HEK293 (cell line): ENCODE results near the gene SKI.

Experiments used
- CTCF ChIA-PET: fragments of 350-600 bp; formaldehyde crosslinking; extraction: SDS; loops from one replicate; lab custom pipeline; 2021; ENCODE audit warnings: antibody characterized with exemption; lab: Yijun Ruan, JAX
- POLR2A ChIA-PET: fragments of 300-600 bp; formaldehyde crosslinking; extraction: SDS; loops from one replicate; lab custom pipeline; 2020; ENCODE audit warnings: antibody characterized with exemption, inconsistent platforms; lab: Yijun Ruan, JAX
- H3K27ac ChIP-seq: fragments of 200-500 bp; sonication (Bioruptor generic); 2 replicates; pipeline ENCODE4 v1.5.1; 2014; ENCODE audit warnings: low read depth, low read length, control low read depth, inconsistent platforms; ENCODE audit errors: extremely low read depth
- H3K36me3 ChIP-seq, 2 experiments: fragments of 200-500 bp in 1 of 2; sonication (Bioruptor generic) in 1 of 2; 1 replicate in 1 of 2; 2 replicates in 1 of 2; pipeline ENCODE4 v1.5.1; 2014 to 2017; ENCODE audit warnings: inconsistent platforms in 2 of 2, low read length in 2 of 2; ENCODE audit not compliant: control insufficient read depth in 2 of 2, insufficient read depth in 1 of 2
- H3K4me1 ChIP-seq: fragments of 200-500 bp; sonication (Bioruptor generic); 2 replicates; pipeline ENCODE4 v1.5.1; 2014; ENCODE audit warnings: mild to moderate bottlenecking, low read length, inconsistent platforms; ENCODE audit not compliant: control insufficient read depth, insufficient read depth
- H3K4me3 ChIP-seq: 2 replicates; pipeline ENCODE4 v1.5.1; 2011; ENCODE audit warnings: low read depth, mild to moderate bottlenecking, control low read depth, low read length, moderate library complexity
- H3K9me3 ChIP-seq: fragments of 200-500 bp; sonication (Bioruptor generic); 2 replicates; pipeline ENCODE4 v1.5.1; 2014; ENCODE audit warnings: low read depth, low read length, inconsistent platforms; ENCODE audit not compliant: control insufficient read depth, insufficient read depth
- GLI2 ChIP-seq: fragments of 450-650 bp; formaldehyde crosslinking; IDR thresholded peaks from 2 replicates; pipeline ENCODE4; 2017; ENCODE audit warnings: missing biosample characterization, missing genetic modification characterization, low read depth, borderline replicate concordance
- YY2 ChIP-seq: fragments of 450-650 bp; formaldehyde crosslinking; IDR thresholded peaks from 2 replicates; pipeline ENCODE4 v1.5.1; 2016; ENCODE audit warnings: missing biosample characterization, missing genetic modification characterization
- ZFHX2 ChIP-seq: fragments of 450-650 bp; formaldehyde crosslinking; conservative IDR thresholded peaks from 2 replicates; pipeline ENCODE4 v1.5.1; 2016; ENCODE audit warnings: missing biosample characterization, missing genetic modification characterization
- ZFP69B ChIP-seq: fragments of 450-650 bp; formaldehyde crosslinking; IDR thresholded peaks from 2 replicates; pipeline ENCODE4 v1.5.1; 2016; ENCODE audit warnings: missing biosample characterization, missing genetic modification characterization
- ZIC2 ChIP-seq: fragments of 450-650 bp; formaldehyde crosslinking; IDR thresholded peaks from 2 replicates; pipeline ENCODE4 v1.5.1; 2016; ENCODE audit warnings: missing biosample characterization, missing genetic modification characterization
- ZNF211 ChIP-seq: fragments of 450-650 bp; formaldehyde crosslinking; IDR thresholded peaks from 2 replicates; pipeline ENCODE4 v1.5.1; 2016; ENCODE audit warnings: low read depth, missing biosample characterization, missing genetic modification characterization
- ZNF341 ChIP-seq: fragments of 450-650 bp; formaldehyde crosslinking; IDR thresholded peaks from 2 replicates; pipeline ENCODE4; 2016; ENCODE audit warnings: low read depth, missing biosample characterization, missing genetic modification characterization
- ZNF416 ChIP-seq: fragments of 450-650 bp; formaldehyde crosslinking; IDR thresholded peaks from 2 replicates; pipeline ENCODE4 v1.5.1; 2016; ENCODE audit warnings: missing biosample characterization, missing genetic modification characterization
- ZNF626 ChIP-seq: fragments of 450-650 bp; sonication (Bioruptor Pico); formaldehyde crosslinking; IDR thresholded peaks from 2 replicates; pipeline ENCODE4 v1.5.1; 2018; ENCODE audit warnings: missing biosample characterization, missing genetic modification characterization, inconsistent platforms
- TF ChIP-seq, protein P1 (sequence below): fragments of 450-650 bp; formaldehyde crosslinking; IDR thresholded peaks from 2 replicates; pipeline ENCODE4 v1.5.1; 2017; ENCODE audit warnings: missing biosample characterization, missing genetic modification characterization
- TF ChIP-seq, protein P2 (sequence below): fragments of 450-650 bp; formaldehyde crosslinking; IDR thresholded peaks from 2 replicates; pipeline ENCODE4 v1.5.1; 2016; ENCODE audit warnings: missing biosample characterization, missing genetic modification characterization
- TF ChIP-seq, protein P3 (sequence below): fragments of 450-650 bp; formaldehyde crosslinking; IDR thresholded peaks from 2 replicates; pipeline ENCODE4 v1.5.1; 2016; ENCODE audit warnings: missing biosample characterization, missing genetic modification characterization

SKI gene

DNA sequence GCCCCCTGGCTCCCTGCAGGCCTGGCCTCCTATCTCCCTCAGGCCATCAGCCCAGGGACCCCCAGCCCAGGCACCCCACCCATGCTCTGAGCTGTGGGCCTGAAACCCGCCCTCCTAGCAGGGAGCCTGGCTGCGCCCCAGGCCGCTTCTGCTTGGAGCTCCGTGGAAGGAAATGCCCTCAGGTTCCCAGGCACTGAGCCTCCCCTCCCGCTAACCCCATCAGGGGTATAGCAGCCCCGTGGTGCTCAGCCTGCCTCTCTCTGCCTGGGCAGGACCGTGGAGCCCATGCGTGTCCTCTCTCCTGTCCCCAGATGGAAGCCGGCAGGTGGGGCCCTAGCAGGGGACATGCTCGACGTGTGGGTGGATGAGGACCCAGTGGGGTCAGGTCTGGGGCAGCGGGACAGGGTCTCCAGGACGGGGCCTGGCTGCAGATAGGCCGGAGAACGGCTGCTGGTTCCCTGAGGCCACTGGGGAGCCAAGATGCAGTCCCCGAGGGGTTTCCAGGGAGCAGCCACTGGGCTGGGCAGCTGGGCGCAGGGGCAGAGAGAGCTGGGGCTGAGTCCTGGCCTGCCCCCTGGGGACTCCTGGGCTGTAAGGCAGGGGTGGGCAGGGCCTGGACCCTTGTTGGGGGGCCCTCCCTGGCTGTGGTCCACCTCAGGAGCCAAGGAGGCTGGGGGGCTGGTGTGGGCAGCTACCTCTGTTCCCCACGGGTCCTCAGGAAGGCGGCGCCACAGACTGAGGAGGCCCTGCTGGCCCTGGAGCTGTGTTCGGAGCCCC is 87.7 kb downstream of the SKI start (continued):
- TF ChIP-seq YY2 (no peak), ZFP69B (tag by site-specific recombination) (no peak)
- TF ChIP-seq, protein P1, sequence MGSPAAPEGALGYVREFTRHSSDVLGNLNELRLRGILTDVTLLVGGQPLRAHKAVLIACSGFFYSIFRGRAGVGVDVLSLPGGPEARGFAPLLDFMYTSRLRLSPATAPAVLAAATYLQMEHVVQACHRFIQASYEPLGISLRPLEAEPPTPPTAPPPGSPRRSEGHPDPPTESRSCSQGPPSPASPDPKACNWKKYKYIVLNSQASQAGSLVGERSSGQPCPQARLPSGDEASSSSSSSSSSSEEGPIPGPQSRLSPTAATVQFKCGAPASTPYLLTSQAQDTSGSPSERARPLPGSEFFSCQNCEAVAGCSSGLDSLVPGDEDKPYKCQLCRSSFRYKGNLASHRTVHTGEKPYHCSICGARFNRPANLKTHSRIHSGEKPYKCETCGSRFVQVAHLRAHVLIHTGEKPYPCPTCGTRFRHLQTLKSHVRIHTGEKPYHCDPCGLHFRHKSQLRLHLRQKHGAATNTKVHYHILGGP (tag by site-specific recombination), result no peak

DNA sequence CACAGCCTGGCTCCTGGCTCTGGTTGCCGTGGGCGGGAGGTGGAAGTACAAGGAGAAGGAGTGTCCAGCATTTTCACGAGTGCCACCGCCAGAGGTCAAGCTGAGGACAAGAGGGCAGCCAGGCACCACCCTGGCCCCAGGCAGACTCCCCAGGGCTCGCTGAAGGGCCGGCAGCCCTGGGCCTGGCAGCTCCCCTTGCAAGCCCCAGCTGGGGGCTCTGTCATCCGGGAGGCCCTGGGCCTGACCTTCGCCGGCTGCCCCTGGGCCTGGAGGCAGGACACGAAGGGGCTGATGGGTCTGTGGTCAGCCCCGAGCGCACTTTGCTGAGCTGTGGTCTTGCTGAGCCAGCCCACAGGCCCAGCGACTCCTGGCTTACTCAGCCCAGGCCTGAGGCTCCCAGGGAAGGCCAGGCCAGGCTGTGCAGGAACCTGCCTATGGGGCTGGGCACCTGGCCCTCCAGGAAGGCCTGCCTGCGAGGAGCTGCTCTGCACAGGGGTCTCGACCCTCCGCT is 88.4 kb downstream of the SKI start:
- Histone ChIP-seq H3K4me1 (peaks cover 6% of the 10 kb centered on the region), H3K27ac (no peak overlapping the region), H3K9me3 (no peaks in the 10 kb centered on the region), H3K36me3 (no peaks in the 10 kb centered on the region), H3K4me3 (no peak overlapping the region)
- TF ChIP-seq, protein P2, sequence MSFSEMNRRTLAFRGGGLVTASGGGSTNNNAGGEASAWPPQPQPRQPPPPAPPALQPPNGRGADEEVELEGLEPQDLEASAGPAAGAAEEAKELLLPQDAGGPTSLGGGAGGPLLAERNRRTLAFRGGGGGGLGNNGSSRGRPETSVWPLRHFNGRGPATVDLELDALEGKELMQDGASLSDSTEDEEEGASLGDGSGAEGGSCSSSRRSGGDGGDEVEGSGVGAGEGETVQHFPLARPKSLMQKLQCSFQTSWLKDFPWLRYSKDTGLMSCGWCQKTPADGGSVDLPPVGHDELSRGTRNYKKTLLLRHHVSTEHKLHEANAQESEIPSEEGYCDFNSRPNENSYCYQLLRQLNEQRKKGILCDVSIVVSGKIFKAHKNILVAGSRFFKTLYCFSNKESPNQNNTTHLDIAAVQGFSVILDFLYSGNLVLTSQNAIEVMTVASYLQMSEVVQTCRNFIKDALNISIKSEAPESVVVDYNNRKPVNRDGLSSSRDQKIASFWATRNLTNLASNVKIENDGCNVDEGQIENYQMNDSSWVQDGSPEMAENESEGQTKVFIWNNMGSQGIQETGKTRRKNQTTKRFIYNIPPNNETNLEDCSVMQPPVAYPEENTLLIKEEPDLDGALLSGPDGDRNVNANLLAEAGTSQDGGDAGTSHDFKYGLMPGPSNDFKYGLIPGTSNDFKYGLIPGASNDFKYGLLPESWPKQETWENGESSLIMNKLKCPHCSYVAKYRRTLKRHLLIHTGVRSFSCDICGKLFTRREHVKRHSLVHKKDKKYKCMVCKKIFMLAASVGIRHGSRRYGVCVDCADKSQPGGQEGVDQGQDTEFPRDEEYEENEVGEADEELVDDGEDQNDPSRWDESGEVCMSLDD (tag by site-specific recombination), result no peak
- TF ChIP-seq ZNF341 (tag by site-specific recombination) (0 out of 2 replicates have a peak, but pooled peaks have one; percentile 20), ZNF211 (tag by site-specific recombination) (no peak)
- ChIA-PET POLR2A (interaction anchor here (1.3 to 1.9 kb wide), 3 partner anchors 89 to 112 kb away, joined by 3 to 8 read pairs (median 3); no protein-coding TSS in a partner anchor), CTCF (interaction anchor here (0.7 to 3.1 kb wide), 5 partner anchors 10 to 232 kb away, joined by 3 to 12 read pairs (median 3); no protein-coding TSS in a partner anchor)

DNA sequence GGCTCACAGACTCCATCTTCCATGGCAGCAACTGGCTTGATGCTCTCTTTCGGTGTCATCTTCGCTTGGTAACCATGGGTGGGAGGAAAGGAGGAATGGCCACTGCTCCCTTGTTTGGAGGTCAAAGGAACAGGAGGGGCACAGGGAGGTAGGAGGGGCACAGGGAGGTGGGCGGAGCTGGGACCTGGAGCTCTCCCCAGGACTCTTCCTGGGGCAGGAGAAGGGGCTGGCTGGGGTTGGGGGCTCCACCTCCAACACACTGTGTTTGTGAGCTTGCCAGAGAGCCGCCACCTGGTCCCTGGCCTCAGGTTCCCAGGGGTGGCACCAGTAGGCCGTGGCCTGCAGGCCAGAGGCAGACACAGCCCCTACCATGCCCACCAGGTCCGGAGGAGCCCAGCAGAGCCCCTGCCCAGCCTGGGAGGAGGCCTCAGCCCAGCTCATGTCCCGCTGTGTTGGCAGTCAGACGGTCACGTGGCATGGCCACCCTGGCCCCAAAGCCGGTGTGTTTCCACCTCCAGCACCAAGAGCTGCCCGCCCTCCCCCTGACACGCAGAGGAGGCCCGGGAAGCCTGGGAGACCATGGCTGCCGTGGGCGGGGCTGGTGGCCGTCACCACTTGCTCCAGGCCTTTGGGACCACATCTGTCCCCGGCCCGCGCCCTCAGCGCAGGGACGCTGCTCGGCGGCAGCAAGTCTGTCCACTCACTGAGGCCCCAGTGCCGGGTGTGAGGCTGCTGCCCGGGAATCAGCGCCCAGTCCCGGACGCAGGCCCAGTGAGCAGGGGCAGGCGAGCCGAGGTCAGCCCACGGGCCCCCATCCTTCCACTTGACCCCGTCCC is 89.3 kb downstream of the SKI start:
- no peak overlapping the region for H3K27ac ChIP-seq
- POLR2A ChIA-PET, result interaction anchor here (1.4 kb wide), 1 partner anchor 90 kb away, joined by 3 read pairs; no protein-coding TSS in a partner anchor
- H3K4me3 ChIP-seq, result no peak overlapping the region
- peak; percentile 30 for TF ChIP-seq ZFHX2 (tag by site-specific recombination)
- TF ChIP-seq ZNF626, result no peak
- TF ChIP-seq, all 188 proteins: peak for 1
- H3K36me3 ChIP-seq, result no peaks in the 10 kb centered on the region
- H3K9me3 ChIP-seq, result no peaks in the 10 kb centered on the region
- peaks cover 3% of the 10 kb centered on the region for H3K4me1 ChIP-seq
- CTCF ChIA-PET, result interaction anchor here (3.1 kb wide), 1 partner anchor 64 kb away, joined by 12 read pairs; no protein-coding TSS in a partner anchor

DNA sequence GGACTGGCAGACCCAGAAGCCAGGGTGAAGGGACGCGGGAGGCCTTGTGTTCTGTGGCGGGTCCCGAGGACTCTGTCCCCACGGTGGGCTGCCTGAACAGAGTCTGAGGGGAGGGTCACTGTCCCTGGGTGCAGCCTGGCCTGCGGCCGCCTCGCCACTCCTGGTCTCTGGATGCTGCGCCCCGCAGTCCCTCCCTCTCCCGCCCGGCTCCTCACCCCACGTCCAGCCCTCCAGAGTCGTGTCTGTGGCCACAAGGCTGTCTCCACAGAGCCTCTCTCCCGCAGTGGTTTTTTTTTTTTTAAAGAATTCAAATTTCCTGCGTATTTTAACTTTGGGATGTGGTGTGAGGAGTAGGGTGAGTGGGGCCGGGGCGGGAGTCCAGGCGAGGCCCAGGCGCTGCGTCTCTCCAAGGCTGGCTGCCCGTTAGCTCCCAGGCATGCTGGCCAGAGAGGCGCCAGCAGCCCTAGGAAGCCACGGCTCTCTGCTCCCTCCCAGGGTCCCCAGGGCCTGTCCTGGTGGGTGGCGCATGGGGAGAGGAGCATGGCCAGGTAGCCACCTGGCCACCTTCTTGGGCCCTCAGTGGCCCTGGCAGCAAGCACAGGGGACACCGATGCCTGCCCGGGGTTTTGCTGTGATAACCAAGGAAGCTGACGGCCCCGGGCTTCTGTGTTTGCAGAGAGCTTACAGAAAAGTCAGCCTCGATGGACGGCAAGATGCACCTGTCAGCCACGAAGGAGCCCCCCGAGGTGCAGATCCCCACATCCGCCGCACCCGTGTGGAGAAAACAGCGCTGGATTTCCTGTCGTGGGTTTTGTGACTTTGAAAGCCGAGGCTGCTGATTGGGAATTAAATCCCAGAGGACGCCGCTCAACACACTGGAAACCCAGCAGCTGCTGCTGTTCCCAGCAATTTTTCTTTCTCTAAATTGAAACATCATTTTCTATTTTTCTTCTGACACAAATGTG is 90.5 kb downstream of the SKI start:
- no peak overlapping the region for H3K27ac ChIP-seq
- no peaks in the 10 kb centered on the region for H3K9me3 ChIP-seq
- no peak overlapping the region for H3K4me3 ChIP-seq
- POLR2A ChIA-PET, result no interaction called here
- CTCF ChIA-PET, result no interaction called here
- no peak for TF ChIP-seq GLI2 (tag by site-specific recombination)
- no peak for TF ChIP-seq ZNF416 (tag by site-specific recombination)
- TF ChIP-seq ZIC2 (tag by site-specific recombination), result 0 out of 2 replicates have a peak, but pooled peaks have one; percentile 10
- TF ChIP-seq, protein P3, sequence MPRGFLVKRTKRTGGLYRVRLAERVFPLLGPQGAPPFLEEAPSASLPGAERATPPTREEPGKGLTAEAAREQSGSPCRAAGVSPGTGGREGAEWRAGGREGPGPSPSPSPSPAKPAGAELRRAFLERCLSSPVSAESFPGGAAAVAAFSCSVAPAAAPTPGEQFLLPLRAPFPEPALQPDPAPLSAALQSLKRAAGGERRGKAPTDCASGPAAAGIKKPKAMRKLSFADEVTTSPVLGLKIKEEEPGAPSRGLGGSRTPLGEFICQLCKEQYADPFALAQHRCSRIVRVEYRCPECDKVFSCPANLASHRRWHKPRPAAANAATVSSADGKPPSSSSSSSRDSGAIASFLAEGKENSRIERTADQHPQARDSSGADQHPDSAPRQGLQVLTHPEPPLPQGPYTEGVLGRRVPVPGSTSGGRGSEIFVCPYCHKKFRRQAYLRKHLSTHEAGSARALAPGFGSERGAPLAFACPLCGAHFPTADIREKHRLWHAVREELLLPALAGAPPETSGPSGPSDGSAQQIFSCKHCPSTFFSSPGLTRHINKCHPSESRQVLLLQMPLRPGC (tag by site-specific recombination), result no peak
- peaks cover 3% of the 10 kb centered on the region for H3K4me1 ChIP-seq
- H3K36me3 ChIP-seq, result no peaks in the 10 kb centered on the region
